SK-N-MC (cell line): ENCODE results near the gene GPR32.
A peak's percentile ranks its signal among the peaks of the same experiment; 100 is the strongest.

Experiments used
- DNase-seq: peaks from one replicate; pipeline ENCODE4 v3.0.0-alpha.2; 2011; ENCODE audit warnings: low read depth, low spot score
- H3K27ac ChIP-seq: fragments of 200-600 bp; sonication (generic); 2 replicates; pipeline ENCODE4 v1.5.1; 2016; ENCODE audit warnings: mixed run types
- H3K36me3 ChIP-seq: fragments of 200-600 bp; sonication (generic); 2 replicates; pipeline ENCODE4 v1.6.1; 2017; ENCODE audit warnings: antibody characterized with exemption, low read length, mixed read lengths; ENCODE audit not compliant: insufficient read depth
- H3K4me3 ChIP-seq: fragments of 200-600 bp; sonication (generic); 2 replicates; pipeline ENCODE4 v1.5.1; 2016
- H3K9ac ChIP-seq: fragments of 200-600 bp; sonication (generic); 2 replicates; pipeline ENCODE4 v1.8.0; 2017; ENCODE audit warnings: mixed run types, mixed read lengths; ENCODE audit not compliant: insufficient read length
- H3K9me3 ChIP-seq: fragments of 200-600 bp; sonication (generic); 2 replicates; pipeline ENCODE4 v1.6.1; 2017; ENCODE audit warnings: low read depth, mild to moderate bottlenecking, antibody characterized with exemption, low read length, moderate library complexity, mixed read lengths
- EZH2 ChIP-seq: fragments of 200-600 bp; sonication (generic); IDR thresholded peaks from one replicate; pipeline ENCODE4 v1.6.1; 2017; ENCODE audit warnings: antibody characterized with exemption
- FOXP2 ChIP-seq: optimal IDR thresholded peaks from 2 replicates; pipeline ENCODE3; 2011; ENCODE audit warnings: mild to moderate bottlenecking, moderate library complexity; ENCODE audit not compliant: insufficient read depth; ENCODE audit errors: extremely low read length, control extremely low read depth
- POLR2AphosphoS5 ChIP-seq: IDR thresholded peaks from 2 replicates; pipeline ENCODE4 v1.6.1; 2012; ENCODE audit warnings: mild to moderate bottlenecking, low read depth, low read length, borderline replicate concordance

The GPR32 gene

GRCh38 chr19:50725218-50725910 lies 44.9 kb upstream of the GPR32 start:
- TF ChIP-seq POLR2AphosphoS5, result no peak
- TF ChIP-seq EZH2, result no peak
- TF ChIP-seq FOXP2, result peak; percentile 18
- DNase-seq, result no peak
- H3K27ac ChIP-seq, result peak overlapping the region; percentile 29; the same call in 1 of the 2 replicates
- H3K36me3 ChIP-seq, result no peaks in the 10 kb centered on the region
- H3K4me3 ChIP-seq, result peak overlapping the region; percentile 79
- H3K9ac ChIP-seq, result peak overlapping the region; percentile 90
- no peaks in the 10 kb centered on the region for H3K9me3 ChIP-seq

GRCh38 chr19:50725911-50726230 lies 44.4 kb upstream of the GPR32 start:
- Histone ChIP-seq H3K9me3 (no peaks in the 10 kb centered on the region), H3K27ac (no peak overlapping the region), H3K9ac (peak overlapping the region; percentile 90), H3K36me3 (no peaks in the 10 kb centered on the region), H3K4me3 (peak overlapping the region; percentile 79)
- DNase-seq, result no peak
- TF ChIP-seq EZH2 (no peak), POLR2AphosphoS5 (no peak), FOXP2 (no peak)

GRCh38 chr19:50728084-50728737 lies 42.1 kb upstream of the GPR32 start:
- no peak overlapping the region for H3K4me3 ChIP-seq
- peak overlapping the region; percentile 67; the same call in 1 of the 2 replicates for H3K27ac ChIP-seq
- TF ChIP-seq POLR2AphosphoS5 (no peak), FOXP2 (no peak), EZH2 (no peak)
- no peak overlapping the region for H3K9ac ChIP-seq
- no peaks in the 10 kb centered on the region for H3K9me3 ChIP-seq
- DNase-seq, result no peak
- no peaks in the 10 kb centered on the region for H3K36me3 ChIP-seq

- no peak for DNase-seq
- TF ChIP-seq EZH2, result no peak
- no peak for TF ChIP-seq FOXP2
- no peak for TF ChIP-seq POLR2AphosphoS5
- H3K9ac ChIP-seq, result no peak overlapping the region
- no peak overlapping the region for H3K4me3 ChIP-seq
- no peaks in the 10 kb centered on the region for H3K36me3 ChIP-seq
- peak overlapping the region; percentile 83 for H3K27ac ChIP-seq
- no peaks in the 10 kb centered on the region for H3K9me3 ChIP-seq
Measured at GRCh38 chr19:50729894-50730293, 40.4 kb upstream of the GPR32 start.

GRCh38 chr19:50735869-50736268 lies 34.4 kb upstream of the GPR32 start:
- H3K9me3 ChIP-seq, result no peaks in the 10 kb centered on the region

GRCh38 chr19:50736338-50736737 lies 33.9 kb upstream of the GPR32 start:
- DNase-seq, result no peak
- TF ChIP-seq FOXP2 (no peak), EZH2 (no peak), POLR2AphosphoS5 (no peak)
- H3K27ac ChIP-seq, result peak overlapping the region; percentile 99
- no peaks in the 10 kb centered on the region for H3K36me3 ChIP-seq
- no peaks in the 10 kb centered on the region for H3K9me3 ChIP-seq
- H3K4me3 ChIP-seq, result peak overlapping the region; percentile 63
- H3K9ac ChIP-seq, result peak overlapping the region; percentile 56

More at GRCh38 chr19:50735869-50736268, 34.4 kb upstream of the GPR32 start:
- TF ChIP-seq EZH2 (no peak), FOXP2 (no peak), POLR2AphosphoS5 (no peak)
- Histone ChIP-seq H3K4me3 (peak overlapping the region; percentile 63), H3K9ac (peak overlapping the region; percentile 56), H3K36me3 (no peaks in the 10 kb centered on the region), H3K27ac (peak overlapping the region; percentile 99)
- DNase-seq, result no peak

GRCh38 chr19:50739132-50739913 lies 30.9 kb upstream of the GPR32 start:
- TF ChIP-seq POLR2AphosphoS5, result no peak
- no peak for TF ChIP-seq EZH2
- TF ChIP-seq FOXP2, result no peak

GRCh38 chr19:50739914-50740426 lies 30.3 kb upstream of the GPR32 start:
- Histone ChIP-seq H3K36me3 (no peaks in the 10 kb centered on the region), H3K27ac (peak overlapping the region; percentile 99), H3K4me3 (peak overlapping the region; percentile 75), H3K9ac (peak overlapping the region; percentile 77), H3K9me3 (no peaks in the 10 kb centered on the region)
- TF ChIP-seq EZH2 (no peak), FOXP2 (no peak)
- peak; percentile 94 for DNase-seq

More at GRCh38 chr19:50739132-50739913, 30.9 kb upstream of the GPR32 start:
- DNase-seq, result peak; percentile 81
- Histone ChIP-seq H3K4me3 (peak overlapping the region; percentile 75), H3K27ac (peak overlapping the region; percentile 99), H3K9ac (peak overlapping the region; percentile 77), H3K9me3 (no peaks in the 10 kb centered on the region), H3K36me3 (no peaks in the 10 kb centered on the region)
